Endothelial cell of umbilical vein (primary cell): Measurements from ENCODE around the gene CACNA1C. TPM values are rescaled to one million over a fixed set of nuclear protein-coding genes. Genes with fewer than 3 reads are reported as not detected.

ENCODE experiments used
- BruUV-seq: library from RNA; stranded (reverse); fragments of 400-500 nt; replicated peaks from 2 replicates; lab custom pipeline; 2021; lab: Mats Ljungman, UMichigan
- CTCF ChIA-PET: fragments of 300-600, 350-600 bp; sonication (Branson Sonifier 250); formaldehyde crosslinking; loops from one replicate; lab custom pipeline; 2021; ENCODE audit warnings: antibody characterized with exemption, inconsistent platforms; lab: Charles Lee
- POLR2A ChIA-PET: fragments of 300-600, 350-600 bp; sonication (Branson Sonifier 250); formaldehyde crosslinking; loops from one replicate; lab custom pipeline; 2021; ENCODE audit warnings: antibody characterized with exemption, inconsistent platforms; lab: Charles Lee
- DNase-seq: peaks from one replicate; pipeline ENCODE4 v3.0.0-alpha.2; 2011; ENCODE audit warnings: low read depth, low spot score
- FAIRE-seq: peaks from 2 replicates; lab custom pipeline; 2011; peaks lifted over from hg19 to GRCh38; lab: Jason Lieb, UNC
- H2AFZ ChIP-seq: 2 replicates; pipeline ENCODE4 v1.6.0; 2012; ENCODE audit warnings: low read depth, low read length, control low read depth, inconsistent platforms
- H3K27ac ChIP-seq: 2 replicates; pipeline ENCODE4 v1.5.1; 2011; ENCODE audit warnings: low read depth, mild to moderate bottlenecking, control low read depth, low read length, moderate library complexity; ENCODE audit not compliant: insufficient read depth
- H3K27me3 ChIP-seq, 2 experiments: 2 replicates each; pipeline versions ENCODE4 v1.6.0 to v1.6.1; 2011; ENCODE audit warnings: low read length in 2 of 2, mixed read lengths in 1 of 2; ENCODE audit not compliant: control insufficient read depth in 2 of 2, insufficient read depth in 2 of 2
- H3K36me3 ChIP-seq, 2 experiments: 2 replicates in 1 of 2; 3 replicates in 1 of 2; pipeline ENCODE4 v1.5.1; 2011; ENCODE audit warnings: low read length in 2 of 2, mild to moderate bottlenecking in 1 of 2, moderate library complexity in 1 of 2; ENCODE audit not compliant: control insufficient read depth in 2 of 2, insufficient read depth in 2 of 2; ENCODE audit errors: extremely low read depth in 1 of 2
- H3K4me1 ChIP-seq: 3 replicates; pipeline ENCODE4 v1.5.1; 2011; ENCODE audit warnings: mild to moderate bottlenecking, low read length; ENCODE audit not compliant: control insufficient read depth, insufficient read depth; ENCODE audit errors: extremely low read depth
- H3K4me2 ChIP-seq: 2 replicates; pipeline ENCODE4 v1.6.1; 2011; ENCODE audit warnings: low read length, control low read depth, mixed read lengths; ENCODE audit not compliant: insufficient read depth
- H3K4me3 ChIP-seq, 3 experiments: fragments of 200-600 bp in 1 of 3; sonication (generic), shearing (Covaris generic) in 1 of 3; replicated peaks in 1 of 3; 2 replicates each; pipeline ENCODE4 v1.5.1; 2011 to 2016; ENCODE audit warnings: control low read depth in 3 of 3, low read length in 3 of 3, mild to moderate bottlenecking in 2 of 3, inconsistent platforms in 1 of 3, low read depth in 1 of 3, moderate library complexity in 1 of 3; ENCODE audit not compliant: insufficient read depth in 1 of 3
- H3K79me2 ChIP-seq: 2 replicates; pipeline ENCODE4 v1.6.0; 2012; ENCODE audit warnings: low read length, inconsistent platforms; ENCODE audit not compliant: control insufficient read depth, insufficient read depth
- H3K9ac ChIP-seq: replicated peaks from 2 replicates; pipeline ENCODE3; 2011; ENCODE audit warnings: low read length, control low read depth; ENCODE audit not compliant: insufficient read depth; ENCODE audit errors: extremely low read depth
- H3K9me1 ChIP-seq: replicated peaks from 3 replicates; pipeline ENCODE4 v1.6.0; 2011; ENCODE audit warnings: mild to moderate bottlenecking, low read length; ENCODE audit not compliant: control insufficient read depth, insufficient read depth; ENCODE audit errors: extremely low read depth
- H3K9me3 ChIP-seq: replicated peaks from 2 replicates; pipeline ENCODE4 v1.5.1; 2012; ENCODE audit warnings: low read length, inconsistent platforms; ENCODE audit not compliant: control insufficient read depth, insufficient read depth
- H4K20me1 ChIP-seq: replicated peaks from 2 replicates; pipeline ENCODE3; 2011; ENCODE audit warnings: mild to moderate bottlenecking, low read length; ENCODE audit not compliant: control insufficient read depth, insufficient read depth; ENCODE audit errors: extremely low read depth
- EZH2 ChIP-seq: IDR thresholded peaks from 2 replicates; pipeline ENCODE4 v1.6.1; 2012; ENCODE audit warnings: borderline replicate concordance, low read depth, mild to moderate bottlenecking, moderate library complexity, low read length, inconsistent platforms; ENCODE audit not compliant: severe bottlenecking
- FOS ChIP-seq: IDR thresholded peaks from 2 replicates; pipeline ENCODE4 v1.6.1; 2011; ENCODE audit warnings: mild to moderate bottlenecking, low read length, moderate library complexity, borderline replicate concordance; ENCODE audit not compliant: insufficient read depth
- GATA2 ChIP-seq: IDR thresholded peaks from 2 replicates; pipeline ENCODE4 v1.7.0; 2011; ENCODE audit warnings: low read depth, mild to moderate bottlenecking, moderate library complexity, mixed read lengths, low read length; ENCODE audit not compliant: insufficient read length, insufficient read depth
- JUN ChIP-seq: IDR thresholded peaks from 2 replicates; pipeline ENCODE4 v1.6.1; 2011; ENCODE audit warnings: borderline replicate concordance, low read depth; ENCODE audit not compliant: insufficient read length, insufficient read depth
- MAX ChIP-seq: IDR thresholded peaks from 2 replicates; pipeline ENCODE4 v1.6.1; 2011; ENCODE audit not compliant: insufficient read depth, insufficient read length
- MYC ChIP-seq: IDR thresholded peaks from one replicate; pipeline ENCODE4 v1.6.1; 2011; ENCODE audit warnings: mild to moderate bottlenecking, low read depth, low read length
- POLR2A ChIP-seq: IDR thresholded peaks from 2 replicates; pipeline ENCODE4 v1.6.1; 2012; ENCODE audit warnings: low read depth, mild to moderate bottlenecking, control low read depth, low read length
- POLR2AphosphoS5 ChIP-seq: IDR thresholded peaks from 2 replicates; pipeline ENCODE4 v1.6.1; 2012; ENCODE audit warnings: low read depth, mild to moderate bottlenecking, control low read depth, low read length, moderate library complexity; ENCODE audit not compliant: insufficient read depth
- dilution Hi-C: fragments of 300-500 bp; cut with MboI; formaldehyde crosslinking; loops from one replicate; pipeline ENCODE4 v1.15.0; 2019; ENCODE audit warnings: low sequenced_read_pairs; ENCODE audit not compliant: extremely low pct_ligation_motif_present
- intact Hi-C: fragments of 100-400 bp; cut with micrococcal nuclease; formaldehyde crosslinking; loops from one replicate; pipeline ENCODE4 v1.10.0; 2022
- polyA plus RNA-seq, 4 experiments: library from polyadenylated mRNA; depleted of rRNA in 3 of 4; stranded (reverse) in 3 of 4; unstranded in 1 of 4; fragments of >200 nt; gene quantifications; 2 replicates each; pipeline versions ENCODE4 v1.2.1 to v1.2.3, GENCODE V29; 2011 to 2012; ENCODE audit warnings: missing spikeins in 1 of 4
- total RNA-seq: library from RNA; stranded (reverse); gene quantifications from 2 replicates; pipeline ENCODE4 v1.2.3, GENCODE V29; 2021
- TF ChIP-seq, protein P1 (sequence below), 2 donors: IDR thresholded peaks; 1 replicate in 1 of 2; 2 replicates in 1 of 2; pipeline ENCODE4 v1.5.1; 2011; ENCODE audit warnings: low read length in 2 of 2, mild to moderate bottlenecking in 2 of 2, moderate library complexity in 2 of 2, control low read depth in 1 of 2, inconsistent platforms in 1 of 2, low read depth in 1 of 2; ENCODE audit not compliant: insufficient read depth in 1 of 2; ENCODE audit errors: extremely low read depth in 1 of 2

CACNA1C gene
- total and polyA plus RNA-seq, 2 donors (not counting 3 experiments of a cell fraction or from before 2014, with no cell fraction given): not detected

- Histone ChIP-seq H3K9me3 (no peaks in the 10 kb centered on the region), H3K4me1 (peaks cover 7% of the 10 kb centered on the region), H3K9ac (no peak overlapping the region), H3K36me3 (no peaks in the 10 kb centered on the region), H3K4me3 (no peak overlapping the region), H3K27me3 (peaks cover 20 to 29% of the 10 kb centered on the region in 2 experiments), H4K20me1 (no peaks in the 10 kb centered on the region), H3K9me1 (no peaks in the 10 kb centered on the region), H3K79me2 (no peaks in the 10 kb centered on the region), H3K27ac (no peak overlapping the region), H2AFZ (no peak overlapping the region), H3K4me2 (no peak overlapping the region)
- FAIRE-seq: no peak
- ChIA-PET POLR2A (no interaction called here), CTCF (no interaction called here)
- dilution Hi-C loops: no loop called here
- intact Hi-C loops: no loop called here
- DNase-seq: no peak
- no TSS peak for BruUV-seq
- no peak for TF ChIP-seq GATA2
- TF ChIP-seq FOS: no peak
- TF ChIP-seq MYC: no peak
- TF ChIP-seq EZH2: no peak
- TF ChIP-seq, protein P1, sequence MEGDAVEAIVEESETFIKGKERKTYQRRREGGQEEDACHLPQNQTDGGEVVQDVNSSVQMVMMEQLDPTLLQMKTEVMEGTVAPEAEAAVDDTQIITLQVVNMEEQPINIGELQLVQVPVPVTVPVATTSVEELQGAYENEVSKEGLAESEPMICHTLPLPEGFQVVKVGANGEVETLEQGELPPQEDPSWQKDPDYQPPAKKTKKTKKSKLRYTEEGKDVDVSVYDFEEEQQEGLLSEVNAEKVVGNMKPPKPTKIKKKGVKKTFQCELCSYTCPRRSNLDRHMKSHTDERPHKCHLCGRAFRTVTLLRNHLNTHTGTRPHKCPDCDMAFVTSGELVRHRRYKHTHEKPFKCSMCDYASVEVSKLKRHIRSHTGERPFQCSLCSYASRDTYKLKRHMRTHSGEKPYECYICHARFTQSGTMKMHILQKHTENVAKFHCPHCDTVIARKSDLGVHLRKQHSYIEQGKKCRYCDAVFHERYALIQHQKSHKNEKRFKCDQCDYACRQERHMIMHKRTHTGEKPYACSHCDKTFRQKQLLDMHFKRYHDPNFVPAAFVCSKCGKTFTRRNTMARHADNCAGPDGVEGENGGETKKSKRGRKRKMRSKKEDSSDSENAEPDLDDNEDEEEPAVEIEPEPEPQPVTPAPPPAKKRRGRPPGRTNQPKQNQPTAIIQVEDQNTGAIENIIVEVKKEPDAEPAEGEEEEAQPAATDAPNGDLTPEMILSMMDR (IDR thresholded peaks at IDR 0.05; ENCODE audit: extremely low read depth in 1 of 2, insufficient read depth in 1 of 2, low read depth in 1 of 2, low read length in 2 of 2): no peak
- TF ChIP-seq JUN: no peak
- TF ChIP-seq POLR2AphosphoS5: no peak
- no peak for TF ChIP-seq MAX
- TF ChIP-seq POLR2A: no peak
Measured at GRCh38 chr12:2693980-2694610, 641.3 kb downstream of the CACNA1C start.
